Mammary epithelial cell (primary cell): ENCODE data around the gene PML.

Experiments
- EZH2 ChIP-seq: IDR thresholded peaks from 2 replicates; pipeline ENCODE4 v1.6.1; 2012; ENCODE audit warnings: low read length, inconsistent platforms, borderline replicate concordance
- TF ChIP-seq, protein P1 (sequence below), 2 donors: IDR thresholded peaks in 1 of 2; conservative IDR thresholded peaks in 1 of 2; 2 replicates each; pipeline ENCODE4 v1.5.1; 2011 to 2012; ENCODE audit warnings: inconsistent platforms in 2 of 2, low read length in 2 of 2, mild to moderate bottlenecking in 2 of 2, control low read depth in 1 of 2, low read depth in 1 of 2; ENCODE audit not compliant: insufficient read depth in 1 of 2; ENCODE audit errors: extremely low read depth in 1 of 2

DNA sequence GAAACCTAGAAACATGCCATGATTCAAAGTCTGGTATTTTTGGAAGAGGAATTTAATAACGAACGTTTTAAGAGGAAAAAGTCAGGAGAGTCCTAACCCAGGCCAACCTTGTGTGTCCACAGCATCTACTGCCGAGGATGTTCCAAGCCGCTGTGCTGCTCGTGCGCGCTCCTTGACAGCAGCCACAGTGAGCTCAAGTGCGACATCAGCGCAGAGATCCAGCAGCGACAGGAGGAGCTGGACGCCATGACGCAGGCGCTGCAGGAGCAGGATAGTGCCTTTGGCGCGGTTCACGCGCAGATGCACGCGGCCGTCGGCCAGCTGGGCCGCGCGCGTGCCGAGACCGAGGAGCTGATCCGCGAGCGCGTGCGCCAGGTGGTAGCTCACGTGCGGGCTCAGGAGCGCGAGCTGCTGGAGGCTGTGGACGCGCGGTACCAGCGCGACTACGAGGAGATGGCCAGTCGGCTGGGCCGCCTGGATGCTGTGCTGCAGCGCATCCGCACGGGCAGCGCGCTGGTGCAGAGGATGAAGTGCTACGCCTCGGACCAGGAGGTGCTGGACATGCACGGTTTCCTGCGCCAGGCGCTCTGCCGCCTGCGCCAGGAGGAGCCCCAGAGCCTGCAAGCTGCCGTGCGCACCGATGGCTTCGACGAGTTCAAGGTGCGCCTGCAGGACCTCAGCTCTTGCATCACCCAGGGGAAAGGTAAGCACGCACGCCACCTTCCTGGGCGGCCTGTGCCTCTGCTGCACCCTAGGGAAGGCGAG, 28.4 kb downstream of the PML start:
- TF ChIP-seq, protein P1, sequence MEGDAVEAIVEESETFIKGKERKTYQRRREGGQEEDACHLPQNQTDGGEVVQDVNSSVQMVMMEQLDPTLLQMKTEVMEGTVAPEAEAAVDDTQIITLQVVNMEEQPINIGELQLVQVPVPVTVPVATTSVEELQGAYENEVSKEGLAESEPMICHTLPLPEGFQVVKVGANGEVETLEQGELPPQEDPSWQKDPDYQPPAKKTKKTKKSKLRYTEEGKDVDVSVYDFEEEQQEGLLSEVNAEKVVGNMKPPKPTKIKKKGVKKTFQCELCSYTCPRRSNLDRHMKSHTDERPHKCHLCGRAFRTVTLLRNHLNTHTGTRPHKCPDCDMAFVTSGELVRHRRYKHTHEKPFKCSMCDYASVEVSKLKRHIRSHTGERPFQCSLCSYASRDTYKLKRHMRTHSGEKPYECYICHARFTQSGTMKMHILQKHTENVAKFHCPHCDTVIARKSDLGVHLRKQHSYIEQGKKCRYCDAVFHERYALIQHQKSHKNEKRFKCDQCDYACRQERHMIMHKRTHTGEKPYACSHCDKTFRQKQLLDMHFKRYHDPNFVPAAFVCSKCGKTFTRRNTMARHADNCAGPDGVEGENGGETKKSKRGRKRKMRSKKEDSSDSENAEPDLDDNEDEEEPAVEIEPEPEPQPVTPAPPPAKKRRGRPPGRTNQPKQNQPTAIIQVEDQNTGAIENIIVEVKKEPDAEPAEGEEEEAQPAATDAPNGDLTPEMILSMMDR (conservative IDR thresholded peaks at IDR 0.05 in 1 of 2, IDR thresholded peaks at IDR 0.05 in 1 of 2; ENCODE audit: extremely low read depth in 1 of 2, insufficient read depth in 1 of 2, low read depth in 1 of 2, low read length in 2 of 2) = no peak
- no peak for TF ChIP-seq EZH2
